Small intestine (tissue), 7 donors: ENCODE measurements around the gene CYP4F22. TPM values are rescaled to one million over a fixed set of nuclear protein-coding genes. Genes with fewer than 3 reads are reported as not detected.
"Not testable (repeated sequence)": the region's sequence is repeated elsewhere in the genome, so short reads cannot be mapped to it uniquely, and the experiment has no call there.

Source experiments
- DNase-seq, 2 donors: peaks; one replicate each; pipeline versions ENCODE4 v3.0.0 to v3.0.0-alpha.2; 2013
- FAIRE-seq: peaks from 2 replicates; lab custom pipeline; 2012; peaks lifted over from hg19 to GRCh38; lab: Jason Lieb, UNC
- H3K27ac ChIP-seq, 3 donors: one replicate each; pipeline ENCODE4 v1.5.1; 2013; ENCODE audit warnings: low read length in 2 of 3, mild to moderate bottlenecking in 2 of 3, control low read depth in 1 of 3, inconsistent platforms in 1 of 3, low read depth in 1 of 3, moderate library complexity in 1 of 3
- H3K27me3 ChIP-seq, 3 donors: one replicate each; pipeline ENCODE4 v1.6.1; 2013; ENCODE audit warnings: low read length in 3 of 3, inconsistent platforms in 1 of 3; ENCODE audit not compliant: control insufficient read depth in 3 of 3, insufficient read depth in 3 of 3
- H3K36me3 ChIP-seq, 3 donors: one replicate each; pipeline ENCODE4 v1.6.1; 2013; ENCODE audit warnings: low read length in 3 of 3, inconsistent platforms in 1 of 3, low read depth in 1 of 3, mild to moderate bottlenecking in 1 of 3, moderate library complexity in 1 of 3; ENCODE audit not compliant: control insufficient read depth in 3 of 3, insufficient read depth in 2 of 3
- H3K4me1 ChIP-seq, 3 donors: one replicate each; pipeline ENCODE4 v1.6.1; 2013; ENCODE audit warnings: low read length in 2 of 3, inconsistent platforms in 1 of 3, low read depth in 1 of 3, mild to moderate bottlenecking in 1 of 3, moderate library complexity in 1 of 3; ENCODE audit not compliant: control insufficient read depth in 3 of 3, insufficient read depth in 2 of 3
- H3K4me3 ChIP-seq, 3 donors: one replicate each; pipeline ENCODE4 v1.5.1; 2013; ENCODE audit warnings: low read length in 3 of 3, control low read depth in 1 of 3, inconsistent platforms in 1 of 3, low read depth in 1 of 3, mild to moderate bottlenecking in 1 of 3, moderate library complexity in 1 of 3
- H3K9me3 ChIP-seq, 2 donors: one replicate each; pipeline ENCODE4 v1.6.1; 2013; ENCODE audit warnings: low read depth in 1 of 2, low read length in 1 of 2; ENCODE audit not compliant: control insufficient read depth in 2 of 2, insufficient read depth in 1 of 2
- WGBS, 3 donors: extraction: QIAGEN DNeasy Blood & Tissue Kit; methylation state at CpG; one replicate each; pipeline ENCODE4 v1.1.7; 2013; 5-methylcytosine and 5-hydroxymethylcytosine counted together
- polyA plus RNA-seq, 4 donors: library from polyadenylated mRNA; stranded (reverse) in 3 of 4; unstranded in 1 of 4; fragments of 200-250 nt in 3 of 4; fragments of 120-200 nt in 1 of 4; gene quantifications; one replicate each; pipeline versions ENCODE4 v1.2.1 to v1.2.3, GENCODE V29; 2013
- donor health status: healthy with polysubstance abuse.
- donor health status: control.
- donor health status: control.
- donor health status: Bipolar disorder and iron deficiency.
- donor health status: healthy.

The CYP4F22 gene
- polyA plus RNA-seq, 4 donors, result 0.09 to 0.15 TPM; not detected in 2

- WGBS, 3 donors, result 23 to 39% (median 27%) methylated on average over 2 to 5 of the region's 5 CpGs
- not testable (repeated sequence) for H3K27ac ChIP-seq, H3K4me3 ChIP-seq, H3K27me3 ChIP-seq, DNase-seq, H3K9me3 ChIP-seq, FAIRE-seq, H3K36me3 ChIP-seq, H3K4me1 ChIP-seq
Measured at GRCh38 chr19:15592506-15592905, 84.2 kb downstream of the CYP4F22 start.

- not testable (repeated sequence) for H3K36me3 ChIP-seq, H3K27ac ChIP-seq, DNase-seq, H3K4me3 ChIP-seq, H3K9me3 ChIP-seq, FAIRE-seq, H3K27me3 ChIP-seq, H3K4me1 ChIP-seq
- WGBS, 3 donors, result 52 to 66% (median 64%) methylated on average over 3 to 4 of the region's 4 CpGs
Measured at GRCh38 chr19:15593766-15594165, 85.4 kb downstream of the CYP4F22 start.

GRCh38 chr19:15595069-15595468 lies 86.7 kb downstream of the CYP4F22 start:
- Histone ChIP-seq H3K4me1 (no peaks in the 10 kb centered on the region), H3K27me3 (peaks cover 0 to 4% (median 0%) of the 10 kb centered on the region in 3 donors), H3K4me3 (no peak overlapping the region), H3K27ac (no peak overlapping the region), H3K36me3 (no peaks in the 10 kb centered on the region), H3K9me3 (peaks cover 0 to 6% of the 10 kb centered on the region in 2 donors)
- DNase-seq, result no peak
- WGBS, 3 donors, result 8 to 29% (median 14%) methylated on average over 6 of the region's 6 CpGs
- no peak for FAIRE-seq

Other genes starting within 250 kb of the CYP4F22 start
- 10 to 100 TPM; 15.7 to 41.4 (median 24.7) TPM for gene BRD4, start 176.0 kb upstream of the CYP4F22 start, polyA plus RNA-seq
- 10 to 100 TPM; 14.1 to 26.5 (median 19.0) TPM for gene AKAP8, start 128.7 kb upstream of the CYP4F22 start, polyA plus RNA-seq
- gene AKAP8L, start 89.5 kb upstream of the CYP4F22 start, polyA plus RNA-seq, result 100 to 1,000 TPM in 1 of 4 donors, 10 to 100 TPM in 3; 40.4 to 134 (median 80.9) TPM
- 10 to 100 TPM in 3 of 4 donors, 1 to 10 TPM in 1; 7.0 to 19.6 (median 15.5) TPM for gene WIZ, start 58.6 kb upstream of the CYP4F22 start, polyA plus RNA-seq
- gene RASAL3, start 44.0 kb upstream of the CYP4F22 start, polyA plus RNA-seq, result 1 to 10 TPM; 1.3 to 8.1 (median 3.0) TPM
- under 1 TPM in 1 of 4 donors, not detected in 3; 0.54 TPM for gene PGLYRP2, start 29.0 kb upstream of the CYP4F22 start, polyA plus RNA-seq
- not detected for gene CYP4F8, start 106.7 kb downstream of the CYP4F22 start, polyA plus RNA-seq
- gene CYP4F3, start 132.4 kb downstream of the CYP4F22 start, polyA plus RNA-seq, result 10 to 100 TPM in 2 of 4 donors, 1 to 10 TPM in 2; 2.3 to 15.2 (median 7.9) TPM
- 100 to 1,000 TPM in 2 of 4 donors, 10 to 100 TPM in 2; 46.9 to 398 (median 186) TPM for gene CYP4F12, start 164.6 kb downstream of the CYP4F22 start, polyA plus RNA-seq
- gene OR10H2, start 219.5 kb downstream of the CYP4F22 start, polyA plus RNA-seq, result not detected
- not detected for gene OR10H3, start 229.5 kb downstream of the CYP4F22 start, polyA plus RNA-seq